Glomerular visceral epithelial cell (primary cell): ENCODE results near the gene BRAF.
"Not testable (repeated sequence)": the region's sequence is repeated elsewhere in the genome, so short reads cannot be mapped to it uniquely, and the experiment has no call there.

Experiments used
- DNase-seq: peaks from one replicate; pipeline ENCODE4 v3.0.0-alpha.2; 2016; ENCODE audit errors: extremely low spot score

BRAF gene

GRCh38 chr7:140680886-140681285 lies 243.8 kb downstream of the BRAF start:
- no peak for DNase-seq

DNA sequence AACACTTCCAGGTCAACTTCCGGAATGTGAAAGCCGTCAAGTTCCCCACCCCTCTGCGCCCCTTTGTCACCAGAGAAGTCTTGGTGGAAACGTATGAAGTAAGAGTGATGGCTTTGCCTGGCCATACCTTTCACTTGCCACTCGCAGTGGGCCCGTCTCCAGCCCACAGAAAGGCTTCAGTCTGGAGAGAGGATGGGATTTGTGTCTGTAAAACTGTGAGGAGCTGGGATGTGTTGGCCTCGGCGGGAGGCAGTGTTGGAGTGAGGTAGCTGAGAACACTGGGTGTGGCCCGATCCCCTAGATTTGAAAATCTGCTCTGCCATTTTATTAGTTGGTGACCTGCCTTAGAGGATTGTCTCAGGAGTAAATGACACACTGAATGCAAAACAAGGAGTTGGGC lies 245.5 kb downstream of the BRAF start:
- DNase-seq, result no peak

- no peak for DNase-seq
These were observed 246.0 kb downstream of the BRAF start for GRCh38 chr7:140678816-140679130.

DNA sequence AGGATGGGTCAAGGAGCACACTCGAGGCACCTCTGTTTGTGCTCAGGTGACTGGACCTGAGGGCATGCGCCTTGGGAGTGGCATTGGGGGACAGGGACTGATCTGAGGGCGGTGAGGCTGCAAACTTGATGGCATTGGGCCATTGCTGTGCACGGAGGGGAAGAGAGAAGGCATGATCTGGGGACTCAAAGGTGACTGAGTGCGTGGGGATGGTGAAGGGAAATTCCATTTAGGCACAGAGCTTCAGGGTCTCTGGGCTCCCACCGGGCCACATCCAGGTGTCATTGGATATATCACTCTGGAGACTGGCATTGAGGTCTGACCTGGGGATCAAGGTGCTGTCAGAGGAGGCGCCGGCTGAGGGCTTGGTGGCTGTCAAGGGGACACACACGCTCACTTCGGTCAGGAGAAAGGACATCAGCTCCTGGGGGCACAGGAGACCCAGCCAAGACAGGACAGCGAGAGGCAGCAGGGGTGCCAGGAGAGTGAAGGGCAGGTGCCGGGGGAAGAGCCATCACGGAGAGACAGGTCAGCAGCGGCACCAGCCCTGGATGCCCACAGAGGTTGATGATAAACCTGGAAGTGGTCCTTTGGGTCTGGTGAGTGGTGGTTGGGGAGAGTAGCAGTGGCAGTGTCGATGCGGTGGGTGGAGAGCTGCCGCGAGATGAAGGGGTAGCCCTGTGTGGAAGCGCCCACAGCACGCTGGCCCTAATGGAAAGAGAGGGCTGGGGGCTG lies 246.5 kb downstream of the BRAF start:
- no peak for DNase-seq

DNA sequence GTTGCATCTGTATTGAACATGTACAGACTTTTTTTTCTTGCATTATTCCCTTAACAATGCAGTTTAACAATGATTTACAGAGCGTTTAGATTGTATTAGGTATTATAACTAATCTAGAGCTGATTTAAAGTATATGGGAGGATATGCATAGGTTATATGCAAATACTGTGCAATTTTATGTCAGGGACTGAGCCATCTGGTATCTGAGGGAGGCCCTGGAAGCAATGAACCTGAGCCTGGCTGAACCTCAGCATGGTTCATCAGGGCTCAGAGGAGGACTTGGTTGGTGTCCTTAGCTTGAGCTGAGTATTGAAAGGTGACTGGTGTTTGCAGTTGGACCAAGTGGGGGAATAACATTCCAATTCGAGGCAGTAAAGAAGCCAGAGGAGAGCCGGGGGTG lies 247.2 kb downstream of the BRAF start:
- DNase-seq, result no peak

DNA sequence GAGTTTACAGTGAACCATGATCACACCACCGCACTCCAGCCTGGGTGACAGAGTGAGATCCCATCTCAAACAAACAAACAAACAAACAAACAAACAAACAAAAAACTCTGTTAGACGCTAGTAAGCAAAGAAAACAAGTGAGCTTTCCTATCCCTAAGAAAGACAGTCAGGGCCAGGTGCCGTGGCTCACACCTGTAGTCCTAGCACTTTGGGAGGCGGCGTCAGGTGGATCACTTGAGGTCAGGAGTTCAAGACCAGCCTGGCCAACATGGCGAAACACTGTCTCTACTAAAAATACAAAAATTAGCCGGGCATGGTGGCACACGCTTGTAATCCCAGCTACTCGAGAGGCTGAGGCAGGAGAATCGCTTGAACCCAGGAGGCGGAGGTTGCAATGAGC lies 247.8 kb downstream of the BRAF start:
- DNase-seq, result not testable (repeated sequence)

GRCh38 chr7:140676306-140676705 lies 248.4 kb downstream of the BRAF start:
- DNase-seq, result no peak

DNA sequence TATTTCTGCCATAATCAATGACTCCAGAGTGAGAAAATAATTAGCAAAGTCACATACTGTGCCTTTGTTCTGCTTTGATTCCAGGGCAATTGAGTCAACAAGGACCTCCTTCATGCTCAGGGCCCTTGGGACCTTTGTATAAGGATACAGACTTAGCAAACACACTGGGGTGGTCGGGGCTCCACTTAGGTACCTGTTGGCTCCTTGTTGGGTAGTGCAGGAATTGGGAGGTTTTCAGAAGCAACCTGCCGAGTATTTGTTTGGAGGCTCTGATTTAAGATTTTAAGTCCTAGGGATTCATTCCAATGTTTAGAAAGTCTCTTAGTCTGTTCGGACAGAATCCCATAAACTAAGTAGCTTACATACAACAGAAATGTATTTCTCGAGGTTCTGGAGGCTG lies 249.0 kb downstream of the BRAF start:
- DNase-seq, result no peak

DNA sequence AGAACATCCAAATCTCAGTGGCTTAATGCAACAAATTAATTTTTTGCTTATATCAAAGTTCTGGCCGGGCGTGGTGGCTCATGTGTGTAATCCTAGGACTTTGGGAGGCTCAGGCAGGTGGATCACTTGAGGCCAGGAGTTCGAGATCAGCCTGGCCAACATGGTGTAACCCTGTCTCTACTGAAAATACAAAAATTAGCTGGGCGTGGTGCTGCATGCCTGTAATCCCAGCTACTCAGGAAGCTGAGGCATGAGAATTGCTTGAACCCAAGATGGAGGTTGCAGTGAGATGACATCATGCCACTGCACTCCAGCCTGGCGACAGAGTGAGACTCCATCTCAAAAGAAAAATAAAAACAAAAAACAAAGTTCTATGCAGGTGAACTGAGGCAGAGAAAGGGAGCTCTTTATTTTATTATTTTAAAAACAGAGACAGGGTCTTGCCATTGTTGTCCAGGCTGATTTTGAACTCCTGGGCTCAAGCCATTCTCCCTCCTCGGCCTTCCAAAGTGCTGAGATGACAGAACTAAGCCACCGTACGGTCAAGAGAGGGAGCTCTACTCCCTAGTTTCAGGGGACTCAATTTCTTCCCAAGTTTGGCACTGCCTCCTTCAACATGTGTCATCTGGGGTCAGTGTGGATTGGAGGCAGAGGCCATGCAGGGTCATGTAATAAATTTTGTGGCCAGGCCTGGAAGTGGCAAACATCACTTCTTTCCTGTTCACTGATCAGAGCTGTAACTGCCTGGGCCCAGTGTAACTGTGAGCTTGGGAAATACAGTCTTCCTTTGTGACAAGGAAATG lies 249.6 kb downstream of the BRAF start:
- DNase-seq, result peak; percentile 73

GRCh38 chr7:140674356-140674800 lies 250.4 kb downstream of the BRAF start:
- no peak for DNase-seq

- no peak for DNase-seq
These were observed 251.0 kb downstream of the BRAF start for GRCh38 chr7:140673774-140674155.

- no peak for DNase-seq
These were observed 251.5 kb downstream of the BRAF start for GRCh38 chr7:140673063-140673773.

- peak; percentile 54 for DNase-seq
These were observed 252.2 kb downstream of the BRAF start, which contains the start of gene ADCK2 for GRCh38 chr7:140672382-140673062. Gene ADCK2, plus strand, starts transcription at chr7:140672945. Its CDS starts 386 bp downstream, at chr7:140673331.

GRCh38 chr7:140671966-140672365 lies 252.8 kb downstream of the BRAF start:
- no peak for DNase-seq

DNA sequence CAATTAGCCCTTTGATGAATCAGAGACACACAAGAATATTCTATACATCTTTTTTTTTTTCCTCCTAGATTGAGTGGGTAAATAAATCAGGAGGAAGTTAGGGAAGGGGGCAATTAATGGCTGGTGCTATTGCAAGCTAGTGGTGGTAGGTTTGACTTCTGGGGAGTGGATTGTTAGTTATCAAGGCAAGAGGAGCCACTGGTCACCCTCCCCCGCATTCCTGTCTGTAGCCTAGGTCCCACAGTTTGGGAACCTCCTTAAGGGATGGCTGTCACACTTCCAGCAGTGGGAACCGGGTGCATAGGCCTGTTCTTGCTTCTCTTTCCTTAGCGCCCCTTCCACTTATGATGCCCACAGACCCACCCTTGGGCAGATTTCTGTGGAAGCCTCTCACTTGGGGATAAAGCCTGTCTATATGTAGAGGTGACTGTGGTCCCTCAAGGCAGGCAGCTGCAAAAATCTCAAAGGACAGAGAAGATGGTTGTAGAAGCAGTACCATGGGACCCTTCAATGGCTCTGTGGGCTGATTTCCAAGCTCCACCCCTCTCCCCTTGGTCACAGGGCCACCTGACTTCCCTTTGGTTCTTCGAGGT lies 254.3 kb downstream of the BRAF start:
- DNase-seq, result no peak

- not testable (repeated sequence) for DNase-seq
These were observed 254.9 kb downstream of the BRAF start for GRCh38 chr7:140669862-140670261.

GRCh38 chr7:140669352-140669751 lies 255.4 kb downstream of the BRAF start:
- DNase-seq, result no peak
